ENCODE measurements around the gene ZMYM4.
"Not testable (repeated sequence)": the region's sequence is repeated elsewhere in the genome, so short reads cannot be mapped to it uniquely, and the experiment has no call there.

ZMYM4 gene

DNA sequence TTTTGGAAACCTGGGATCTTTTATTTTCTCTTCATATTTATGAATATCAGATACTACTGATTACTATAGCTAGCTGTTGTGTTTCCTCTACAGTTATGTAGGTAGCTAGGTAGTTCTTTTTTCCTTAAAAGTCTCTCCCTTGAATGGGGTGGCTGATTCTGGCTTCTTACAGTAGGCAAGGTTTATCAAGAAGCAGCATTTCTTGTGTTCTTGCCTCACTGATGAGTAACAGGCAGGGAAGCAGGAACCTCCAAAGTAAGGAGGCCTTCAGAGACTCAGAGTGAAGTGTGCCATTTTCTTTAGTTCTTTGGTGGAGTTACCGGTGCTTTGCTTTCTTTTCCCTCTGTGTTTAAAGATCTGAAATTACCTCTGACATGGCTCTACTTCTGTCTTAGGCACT, 56.0 kb downstream of the ZMYM4 start:
- H3K4me1 ChIP-seq (ENCODE audit: control insufficient read depth, low read length): no peaks in the 10 kb centered on the region
- no peaks in the 10 kb centered on the region for H4K20me1 ChIP-seq (ENCODE audit: control insufficient read depth, insufficient read depth, low read depth, low read length)
- H3K36me3 ChIP-seq (ENCODE audit: control insufficient read depth, low read length): peaks cover 5% of the 10 kb centered on the region
- H3K9me2 ChIP-seq (replicated peaks; ENCODE audit: control insufficient read depth, low read length): no peaks in the 10 kb centered on the region
- H3K27ac ChIP-seq (ENCODE audit: low read depth, low read length): no peak overlapping the region
- H3K9me3 ChIP-seq (ENCODE audit: control insufficient read depth, insufficient read depth, low read length): no peaks in the 10 kb centered on the region
- no peaks in the 10 kb centered on the region for H3F3A ChIP-seq (ENCODE audit: control insufficient read depth, insufficient read depth)
- TF ChIP-seq, protein P1, sequence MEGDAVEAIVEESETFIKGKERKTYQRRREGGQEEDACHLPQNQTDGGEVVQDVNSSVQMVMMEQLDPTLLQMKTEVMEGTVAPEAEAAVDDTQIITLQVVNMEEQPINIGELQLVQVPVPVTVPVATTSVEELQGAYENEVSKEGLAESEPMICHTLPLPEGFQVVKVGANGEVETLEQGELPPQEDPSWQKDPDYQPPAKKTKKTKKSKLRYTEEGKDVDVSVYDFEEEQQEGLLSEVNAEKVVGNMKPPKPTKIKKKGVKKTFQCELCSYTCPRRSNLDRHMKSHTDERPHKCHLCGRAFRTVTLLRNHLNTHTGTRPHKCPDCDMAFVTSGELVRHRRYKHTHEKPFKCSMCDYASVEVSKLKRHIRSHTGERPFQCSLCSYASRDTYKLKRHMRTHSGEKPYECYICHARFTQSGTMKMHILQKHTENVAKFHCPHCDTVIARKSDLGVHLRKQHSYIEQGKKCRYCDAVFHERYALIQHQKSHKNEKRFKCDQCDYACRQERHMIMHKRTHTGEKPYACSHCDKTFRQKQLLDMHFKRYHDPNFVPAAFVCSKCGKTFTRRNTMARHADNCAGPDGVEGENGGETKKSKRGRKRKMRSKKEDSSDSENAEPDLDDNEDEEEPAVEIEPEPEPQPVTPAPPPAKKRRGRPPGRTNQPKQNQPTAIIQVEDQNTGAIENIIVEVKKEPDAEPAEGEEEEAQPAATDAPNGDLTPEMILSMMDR (IDR thresholded peaks at IDR 0.05; ENCODE audit: low read depth, low read length, poor library complexity, severe bottlenecking): no peak
- TF ChIP-seq EZH2phosphoT487 (IDR thresholded peaks at IDR 0.05; ENCODE audit: borderline replicate concordance, low read length): no peak
- no peak overlapping the region for H3K4me3 ChIP-seq (ENCODE audit: low read length)
- no peaks in the 10 kb centered on the region for H3K27me3 ChIP-seq (ENCODE audit: control insufficient read depth, low read length)
- peaks cover 15% of the 10 kb centered on the region for H3K79me2 ChIP-seq (ENCODE audit: control insufficient read depth, low read length)
- H3K4me2 ChIP-seq (ENCODE audit: low read length): no peak overlapping the region

DNA sequence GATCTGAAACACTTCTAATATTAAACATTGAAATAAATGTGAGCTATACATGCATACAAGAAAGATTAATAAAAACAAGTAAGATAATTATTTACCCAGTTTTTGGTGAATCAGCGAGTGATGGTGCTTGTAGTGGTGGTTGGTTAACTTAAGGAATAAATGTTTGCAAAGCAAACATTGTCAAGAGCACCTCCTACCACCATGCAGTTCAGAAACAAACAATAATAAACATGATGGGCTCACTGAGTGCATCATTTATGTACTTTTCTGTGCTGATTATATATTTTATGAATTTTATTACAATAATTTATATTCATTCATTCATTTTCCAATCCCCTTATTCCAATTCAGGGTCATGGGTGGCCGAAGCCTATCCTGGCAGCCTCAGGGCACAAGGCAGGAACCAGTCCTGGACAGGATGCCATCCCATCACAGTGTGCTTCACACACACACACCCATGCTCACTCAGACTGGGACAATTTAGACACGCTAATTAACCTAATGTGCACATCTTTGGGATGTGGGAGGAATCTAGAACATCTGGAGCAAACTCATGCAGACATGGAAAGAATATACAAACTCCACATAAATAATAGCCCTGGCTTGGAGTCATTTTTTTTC, 57.8 kb downstream of the ZMYM4 start:
- no peaks in the 10 kb centered on the region for H4K20me1 ChIP-seq (ENCODE audit: control insufficient read depth, insufficient read depth, low read depth, low read length)
- no peak overlapping the region for H3K27ac ChIP-seq (ENCODE audit: low read depth, low read length)
- H3F3A ChIP-seq (ENCODE audit: control insufficient read depth, insufficient read depth): no peaks in the 10 kb centered on the region
- H3K36me3 ChIP-seq (ENCODE audit: control insufficient read depth, low read length): peaks cover 5% of the 10 kb centered on the region
- H3K4me1 ChIP-seq (ENCODE audit: control insufficient read depth, low read length): no peaks in the 10 kb centered on the region
- H3K27me3 ChIP-seq (ENCODE audit: control insufficient read depth, low read length): no peaks in the 10 kb centered on the region
- H3K9me2 ChIP-seq (replicated peaks; ENCODE audit: control insufficient read depth, low read length): no peaks in the 10 kb centered on the region
- no peak overlapping the region for H3K4me2 ChIP-seq (ENCODE audit: low read length)
- H3K9me3 ChIP-seq (ENCODE audit: control insufficient read depth, insufficient read depth, low read length): no peaks in the 10 kb centered on the region
- no peak overlapping the region for H3K4me3 ChIP-seq (ENCODE audit: low read length)
- H3K79me2 ChIP-seq (ENCODE audit: control insufficient read depth, low read length): peaks cover 9% of the 10 kb centered on the region
- no peak for TF ChIP-seq EZH2phosphoT487 (IDR thresholded peaks at IDR 0.05; ENCODE audit: borderline replicate concordance, low read length)
- TF ChIP-seq, protein P1 (IDR thresholded peaks at IDR 0.05; ENCODE audit: low read depth, low read length, poor library complexity, severe bottlenecking): no peak

DNA sequence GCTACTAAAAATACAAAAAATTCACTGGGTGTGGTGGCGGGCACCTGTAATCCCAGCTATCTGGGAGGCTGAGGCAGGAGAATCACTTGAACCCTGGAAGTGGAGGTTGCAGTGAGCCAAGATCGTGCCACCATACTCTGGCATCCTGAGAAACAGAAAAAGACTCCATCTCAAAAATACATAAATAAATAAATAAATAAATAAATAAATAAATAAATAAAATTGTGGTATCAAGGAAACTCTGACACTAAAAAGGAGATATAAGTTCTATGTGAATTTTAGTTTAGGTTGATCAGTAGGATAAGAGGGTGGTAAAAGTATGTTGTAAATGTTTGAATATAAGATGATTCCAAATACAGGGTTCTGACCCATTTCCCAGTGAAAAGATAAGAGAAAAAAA, 63.1 kb downstream of the ZMYM4 start:
- H3K27me3 ChIP-seq (ENCODE audit: control insufficient read depth, low read length); H3K4me2 ChIP-seq (ENCODE audit: low read length); H3K79me2 ChIP-seq (ENCODE audit: control insufficient read depth, low read length); H4K20me1 ChIP-seq (ENCODE audit: control insufficient read depth, insufficient read depth, low read depth, low read length); H3K27ac ChIP-seq (ENCODE audit: low read depth, low read length); H3K9me3 ChIP-seq (ENCODE audit: control insufficient read depth, insufficient read depth, low read length); H3K4me1 ChIP-seq (ENCODE audit: control insufficient read depth, low read length); H3K36me3 ChIP-seq (ENCODE audit: control insufficient read depth, low read length); H3F3A ChIP-seq (ENCODE audit: control insufficient read depth, insufficient read depth); H3K4me3 ChIP-seq (ENCODE audit: low read length); H3K9me2 ChIP-seq (replicated peaks; ENCODE audit: control insufficient read depth, low read length): not testable (repeated sequence)

DNA sequence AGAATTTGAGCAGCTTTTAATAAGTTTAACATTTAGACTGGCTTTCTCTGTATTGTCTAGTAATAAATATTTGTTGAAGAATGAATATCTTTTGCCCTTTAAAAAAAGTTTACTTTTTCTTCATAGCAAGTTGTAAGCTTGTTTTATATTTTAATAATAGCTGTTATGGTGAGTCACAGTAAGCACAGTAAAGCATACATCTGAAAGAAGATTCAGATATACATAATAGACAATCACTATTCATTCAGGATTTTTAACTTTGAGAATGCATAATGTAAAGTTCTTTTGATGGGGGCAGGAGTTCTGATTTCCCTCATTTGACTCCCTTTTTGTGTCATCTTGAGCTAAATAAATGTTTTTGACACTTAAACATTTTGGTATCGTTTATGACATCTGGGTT, 66.0 kb downstream of the ZMYM4 start:
- H3K4me3 ChIP-seq (ENCODE audit: low read length): no peak overlapping the region
- H3K9me3 ChIP-seq (ENCODE audit: control insufficient read depth, insufficient read depth, low read length): no peaks in the 10 kb centered on the region
- no peak overlapping the region for H3K27ac ChIP-seq (ENCODE audit: low read depth, low read length)
- H3F3A ChIP-seq (ENCODE audit: control insufficient read depth, insufficient read depth): no peaks in the 10 kb centered on the region
- no peaks in the 10 kb centered on the region for H3K4me1 ChIP-seq (ENCODE audit: control insufficient read depth, low read length)
- no peaks in the 10 kb centered on the region for H3K9me2 ChIP-seq (replicated peaks; ENCODE audit: control insufficient read depth, low read length)
- H3K79me2 ChIP-seq (ENCODE audit: control insufficient read depth, low read length): peaks cover 5% of the 10 kb centered on the region
- no peak overlapping the region for H3K4me2 ChIP-seq (ENCODE audit: low read length)
- H4K20me1 ChIP-seq (ENCODE audit: control insufficient read depth, insufficient read depth, low read depth, low read length): no peaks in the 10 kb centered on the region
- no peaks in the 10 kb centered on the region for H3K27me3 ChIP-seq (ENCODE audit: control insufficient read depth, low read length)
- no peak for TF ChIP-seq EZH2phosphoT487 (IDR thresholded peaks at IDR 0.05; ENCODE audit: borderline replicate concordance, low read length)
- TF ChIP-seq, protein P1 (IDR thresholded peaks at IDR 0.05; ENCODE audit: low read depth, low read length, poor library complexity, severe bottlenecking): no peak
- peaks cover 5% of the 10 kb centered on the region; the same call in 1 of the 2 replicates for H3K36me3 ChIP-seq (ENCODE audit: control insufficient read depth, low read length)
